Frontal cortex (tissue), 4 donors: ENCODE results near the gene PAX7. TPM values are rescaled to one million over a fixed set of nuclear protein-coding genes. Genes with fewer than 3 reads are reported as not detected.
A peak's percentile ranks its signal among the peaks of the same experiment; 100 is the strongest.

Experiments used
- DNase-seq, 2 donors: peaks; one replicate each; pipeline ENCODE4 v3.0.0; 2012; ENCODE audit warnings: low spot score in 2 of 2
- FAIRE-seq: peaks from 2 replicates; lab custom pipeline; 2012; peaks lifted over from hg19 to GRCh38; lab: Jason Lieb, UNC
- total RNA-seq: library from RNA; depleted of rRNA; stranded (reverse); fragments of >200 nt; gene quantifications from one replicate; pipeline ENCODE4 v1.2.3, GENCODE V29; 2014
- donor health status: control.
- donor health status: control.
- donor health status: control.

The PAX7 gene
- total RNA-seq, 1 donor from 2014 or later: under 0.01 TPM

- FAIRE-seq (no peak), DNase-seq (no peak)
Observed at GRCh38 chr1:18653367-18653766, 22.7 kb downstream of the PAX7 start.

- DNase-seq: no peak
- no peak for FAIRE-seq
Observed at GRCh38 chr1:18653916-18654315, 23.3 kb downstream of the PAX7 start.

- no peak for DNase-seq
- FAIRE-seq: no peak
Observed at GRCh38 chr1:18654599-18654998, 24.0 kb downstream of the PAX7 start.

- DNase-seq (no peak), FAIRE-seq (no peak)
Observed at GRCh38 chr1:18657506-18658201, 27.0 kb downstream of the PAX7 start.

- DNase-seq (no peak), FAIRE-seq (no peak)
Observed at GRCh38 chr1:18658831-18659230, 28.2 kb downstream of the PAX7 start.

- no peak for DNase-seq
Observed at GRCh38 chr1:18661404-18662285, 31.0 kb downstream of the PAX7 start.

GRCh38 chr1:18662286-18662639 is 31.6 kb downstream of the PAX7 start:
- no peak for DNase-seq
- FAIRE-seq: no peak

More at GRCh38 chr1:18661404-18662285, 31.0 kb downstream of the PAX7 start:
- FAIRE-seq: no peak

- FAIRE-seq: no peak
- no peak for DNase-seq
Observed at GRCh38 chr1:18666317-18666920, 35.8 kb downstream of the PAX7 start.

GRCh38 chr1:18667333-18667732 is 36.7 kb downstream of the PAX7 start:
- no peak for DNase-seq
- no peak for FAIRE-seq

GRCh38 chr1:18668046-18668445 is 37.4 kb downstream of the PAX7 start:
- DNase-seq (no peak), FAIRE-seq (no peak)

GRCh38 chr1:18668750-18669404 is 38.2 kb downstream of the PAX7 start:
- DNase-seq (no peak), FAIRE-seq (no peak)

GRCh38 chr1:18670121-18670867 is 39.6 kb downstream of the PAX7 start:
- FAIRE-seq (no peak), DNase-seq (no peak)

- DNase-seq: no peak
- no peak for FAIRE-seq
Observed at GRCh38 chr1:18670868-18671225, 40.2 kb downstream of the PAX7 start.

- DNase-seq (no peak), FAIRE-seq (no peak)
Observed at GRCh38 chr1:18673976-18674375, 43.3 kb downstream of the PAX7 start.

GRCh38 chr1:18676332-18676781 is 45.7 kb downstream of the PAX7 start:
- no peak for FAIRE-seq
- no peak for DNase-seq

GRCh38 chr1:18681423-18681835 is 50.8 kb downstream of the PAX7 start:
- no peak for FAIRE-seq
- DNase-seq: peak in 1 of 2 donors; percentile 48

- DNase-seq (no peak), FAIRE-seq (no peak)
Observed at GRCh38 chr1:18682375-18682774, 51.7 kb downstream of the PAX7 start.

- no peak for FAIRE-seq
- no peak for DNase-seq
Observed at GRCh38 chr1:18684303-18684702, 53.7 kb downstream of the PAX7 start.

GRCh38 chr1:18686540-18686939 is 55.9 kb downstream of the PAX7 start:
- no peak for FAIRE-seq
- DNase-seq: no peak

- DNase-seq: no peak
- FAIRE-seq: no peak
Observed at GRCh38 chr1:18687273-18687672, 56.6 kb downstream of the PAX7 start.
